ENCODE results near the gene CARD8.
"Not testable (repeated sequence)": the region's sequence is repeated elsewhere in the genome, so short reads cannot be mapped to it uniquely, and the experiment has no call there.

DNA sequence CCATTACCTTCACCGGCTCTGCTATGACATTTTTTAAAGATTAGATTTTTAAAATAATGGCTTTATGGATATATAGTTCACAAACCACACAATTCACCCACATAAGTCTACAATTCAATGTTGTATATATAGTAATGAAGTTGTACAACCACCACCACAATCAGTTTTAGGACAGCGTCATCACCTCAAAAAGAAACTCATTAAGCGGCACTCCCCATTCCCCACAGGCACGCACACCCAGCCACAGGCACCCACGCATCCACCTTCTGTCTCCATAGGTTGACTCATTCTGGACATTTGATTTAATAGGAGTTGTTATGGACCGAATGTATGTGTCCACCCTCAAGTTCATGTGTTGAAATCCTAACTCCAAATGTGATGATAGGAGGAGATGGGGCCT is 13.9 kb downstream of the CARD8 start:
- TF ChIP-seq, protein P1, sequence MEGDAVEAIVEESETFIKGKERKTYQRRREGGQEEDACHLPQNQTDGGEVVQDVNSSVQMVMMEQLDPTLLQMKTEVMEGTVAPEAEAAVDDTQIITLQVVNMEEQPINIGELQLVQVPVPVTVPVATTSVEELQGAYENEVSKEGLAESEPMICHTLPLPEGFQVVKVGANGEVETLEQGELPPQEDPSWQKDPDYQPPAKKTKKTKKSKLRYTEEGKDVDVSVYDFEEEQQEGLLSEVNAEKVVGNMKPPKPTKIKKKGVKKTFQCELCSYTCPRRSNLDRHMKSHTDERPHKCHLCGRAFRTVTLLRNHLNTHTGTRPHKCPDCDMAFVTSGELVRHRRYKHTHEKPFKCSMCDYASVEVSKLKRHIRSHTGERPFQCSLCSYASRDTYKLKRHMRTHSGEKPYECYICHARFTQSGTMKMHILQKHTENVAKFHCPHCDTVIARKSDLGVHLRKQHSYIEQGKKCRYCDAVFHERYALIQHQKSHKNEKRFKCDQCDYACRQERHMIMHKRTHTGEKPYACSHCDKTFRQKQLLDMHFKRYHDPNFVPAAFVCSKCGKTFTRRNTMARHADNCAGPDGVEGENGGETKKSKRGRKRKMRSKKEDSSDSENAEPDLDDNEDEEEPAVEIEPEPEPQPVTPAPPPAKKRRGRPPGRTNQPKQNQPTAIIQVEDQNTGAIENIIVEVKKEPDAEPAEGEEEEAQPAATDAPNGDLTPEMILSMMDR (IDR thresholded peaks at IDR 0.05), result not testable (repeated sequence)
- TF ChIP-seq POLR2A (IDR thresholded peaks at IDR 0.05), result not testable (repeated sequence)
